Upper lobe of left lung (tissue), 4 donors: ENCODE data around the gene RHBDL1.

Experiments used
- EP300 ChIP-seq, 4 donors: sonication (generic); formaldehyde crosslinking; IDR thresholded peaks; one replicate each; pipeline ENCODE4 v1.5.1; 2017; ENCODE audit warnings: antibody characterized with exemption in 4 of 4, control low read depth in 2 of 4
- POLR2A ChIP-seq, 4 donors: fragments of 450-650 bp; IDR thresholded peaks; one replicate each; pipeline ENCODE4 v1.5.1; 2016 to 2017; ENCODE audit warnings: antibody characterized with exemption in 4 of 4, mild to moderate bottlenecking in 2 of 4
- POLR2AphosphoS5 ChIP-seq, 2 donors: sonication (generic); formaldehyde crosslinking; IDR thresholded peaks; one replicate each; pipeline ENCODE4 v1.5.1; 2017; ENCODE audit warnings: antibody characterized with exemption in 2 of 2
- TF ChIP-seq, protein P1 (sequence below), 6 experiments: fragments of 450-650 bp in 4 of 6; fragments of 200-600 bp in 2 of 6; sonication (generic) in 2 of 6; IDR thresholded peaks; one replicate each; pipeline ENCODE4 v1.5.1; 2016 to 2019; ENCODE audit warnings: antibody characterized with exemption in 6 of 6

DNA sequence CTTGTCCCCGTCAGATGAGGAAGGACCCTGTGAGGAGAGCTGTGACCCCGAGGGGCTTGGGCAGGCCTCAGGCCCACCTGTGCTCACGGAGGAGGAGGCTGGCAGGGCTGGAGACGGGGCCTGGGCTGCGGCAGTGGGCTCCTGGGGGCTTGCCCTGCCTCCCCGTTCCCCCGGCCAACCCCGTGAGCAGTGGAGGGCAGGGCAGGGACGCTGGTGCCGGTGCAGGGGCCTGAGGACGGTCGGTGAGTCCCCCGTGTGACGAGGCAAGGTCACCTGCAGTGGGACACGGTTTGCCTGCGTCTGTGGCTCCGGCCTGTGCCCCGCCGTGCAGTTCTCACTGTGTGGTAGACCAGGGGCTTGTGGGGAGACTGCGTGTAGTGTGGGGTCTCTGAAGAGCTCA is 15.9 kb upstream of the RHBDL1 start:
- TF ChIP-seq, protein P1, sequence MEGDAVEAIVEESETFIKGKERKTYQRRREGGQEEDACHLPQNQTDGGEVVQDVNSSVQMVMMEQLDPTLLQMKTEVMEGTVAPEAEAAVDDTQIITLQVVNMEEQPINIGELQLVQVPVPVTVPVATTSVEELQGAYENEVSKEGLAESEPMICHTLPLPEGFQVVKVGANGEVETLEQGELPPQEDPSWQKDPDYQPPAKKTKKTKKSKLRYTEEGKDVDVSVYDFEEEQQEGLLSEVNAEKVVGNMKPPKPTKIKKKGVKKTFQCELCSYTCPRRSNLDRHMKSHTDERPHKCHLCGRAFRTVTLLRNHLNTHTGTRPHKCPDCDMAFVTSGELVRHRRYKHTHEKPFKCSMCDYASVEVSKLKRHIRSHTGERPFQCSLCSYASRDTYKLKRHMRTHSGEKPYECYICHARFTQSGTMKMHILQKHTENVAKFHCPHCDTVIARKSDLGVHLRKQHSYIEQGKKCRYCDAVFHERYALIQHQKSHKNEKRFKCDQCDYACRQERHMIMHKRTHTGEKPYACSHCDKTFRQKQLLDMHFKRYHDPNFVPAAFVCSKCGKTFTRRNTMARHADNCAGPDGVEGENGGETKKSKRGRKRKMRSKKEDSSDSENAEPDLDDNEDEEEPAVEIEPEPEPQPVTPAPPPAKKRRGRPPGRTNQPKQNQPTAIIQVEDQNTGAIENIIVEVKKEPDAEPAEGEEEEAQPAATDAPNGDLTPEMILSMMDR (IDR thresholded peaks at IDR 0.05): no peak
- TF ChIP-seq POLR2A (IDR thresholded peaks at IDR 0.05) (no peak), POLR2AphosphoS5 (IDR thresholded peaks at IDR 0.05) (no peak), EP300 (IDR thresholded peaks at IDR 0.05) (no peak)
